Measurements from ENCODE around the gene LRRC8D. TPM values are rescaled to one million over a fixed set of nuclear protein-coding genes. Genes with fewer than 3 reads are reported as not detected.

Gene LRRC8D
- total and polyA plus RNA-seq, 9 of the 15 experiments (the other 6 are each of a cell fraction or from before 2014, with no cell fraction given): 3.4 to 53.9 (median 15.9) TPM

DNA sequence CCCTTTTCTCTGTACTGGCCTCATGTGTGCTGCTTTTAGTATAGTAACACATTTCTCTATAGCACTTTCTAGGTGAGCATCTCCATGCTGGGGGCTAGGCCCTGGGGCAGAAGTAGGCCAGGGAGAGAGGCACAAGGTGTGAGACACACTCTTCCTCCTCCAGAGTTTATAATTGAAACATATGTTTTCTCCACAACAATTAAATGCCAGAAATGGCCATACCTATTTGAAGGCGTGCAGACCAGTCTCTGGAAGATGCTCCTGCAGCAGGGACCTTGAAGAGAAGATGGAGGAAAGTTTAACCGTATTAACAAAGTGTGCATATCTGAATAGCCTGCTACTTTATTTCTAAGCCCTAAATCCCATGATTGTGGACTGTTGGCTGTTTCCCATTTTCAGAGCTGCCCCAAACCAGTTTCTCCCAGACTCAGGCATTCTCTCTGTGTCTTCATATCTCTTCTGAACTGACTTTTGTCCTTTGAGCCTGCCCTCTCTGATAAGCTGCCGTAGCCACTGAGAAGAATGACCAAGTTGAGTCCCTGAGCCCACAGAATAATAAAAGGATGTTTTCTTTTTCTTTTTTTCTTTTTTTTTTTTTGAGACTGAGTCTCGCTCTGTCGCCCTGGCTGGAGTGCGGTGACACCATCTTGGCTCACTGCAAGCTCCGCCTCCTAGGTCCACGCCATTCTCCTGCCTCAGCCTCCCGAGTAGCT, 81.3 kb downstream of the LRRC8D start (continued):
- peak in 2 of 3 experiments; percentile 53 to 80 for TF ChIP-seq YY1 (IDR thresholded peaks at IDR 0.05; ENCODE audit: borderline replicate concordance in 1 of 3, control insufficient read depth in 1 of 3, extremely low read depth in 1 of 3, insufficient read depth in 3 of 3, insufficient read length in 1 of 3, insufficient replicate concordance in 2 of 3, low read depth in 1 of 3, low read length in 2 of 3)
- TF ChIP-seq CREBBP (IDR thresholded peaks at IDR 0.05; ENCODE audit: low read depth, low read length): no peak
- no peak for TF ChIP-seq NFIX (CRISPR knock-in tag; IDR thresholded peaks at IDR 0.05; ENCODE audit: low read depth)
- no peak for TF ChIP-seq PBX2 (CRISPR knock-in tag; IDR thresholded peaks at IDR 0.05; ENCODE audit: low read depth)
- no peak for TF ChIP-seq PBX2 (tag; conservative IDR thresholded peaks at IDR 0.05; ENCODE audit: low read depth)
- peak; percentile 65 for TF ChIP-seq CREM (IDR thresholded peaks at IDR 0.05; ENCODE audit: low read depth)
- TF ChIP-seq MBD2 (IDR thresholded peaks at IDR 0.05; ENCODE audit: borderline replicate concordance, low read depth): 0 out of 2 replicates have a peak, but pooled peaks have one; percentile 45
- TF ChIP-seq ZC3H8 (IDR thresholded peaks at IDR 0.05): no peak
- TF ChIP-seq COPS2 (conservative IDR thresholded peaks at IDR 0.05): no peak
- TF ChIP-seq RBM22 (IDR thresholded peaks at IDR 0.05; ENCODE audit: low read depth, low read length, poor library complexity, severe bottlenecking): no peak
- no peak for TF ChIP-seq ZNF695 (CRISPR knock-in tag; IDR thresholded peaks at IDR 0.05)
- no peak for TF ChIP-seq RAD51 (IDR thresholded peaks at IDR 0.05; ENCODE audit: borderline replicate concordance, low read depth)
- TF ChIP-seq MYBL2 (IDR thresholded peaks at IDR 0.05; ENCODE audit: low read depth): no peak
- no peak for TF ChIP-seq MYBL2 (CRISPR knock-in tag; IDR thresholded peaks at IDR 0.05; ENCODE audit: borderline replicate concordance)
- TF ChIP-seq, protein P1, sequence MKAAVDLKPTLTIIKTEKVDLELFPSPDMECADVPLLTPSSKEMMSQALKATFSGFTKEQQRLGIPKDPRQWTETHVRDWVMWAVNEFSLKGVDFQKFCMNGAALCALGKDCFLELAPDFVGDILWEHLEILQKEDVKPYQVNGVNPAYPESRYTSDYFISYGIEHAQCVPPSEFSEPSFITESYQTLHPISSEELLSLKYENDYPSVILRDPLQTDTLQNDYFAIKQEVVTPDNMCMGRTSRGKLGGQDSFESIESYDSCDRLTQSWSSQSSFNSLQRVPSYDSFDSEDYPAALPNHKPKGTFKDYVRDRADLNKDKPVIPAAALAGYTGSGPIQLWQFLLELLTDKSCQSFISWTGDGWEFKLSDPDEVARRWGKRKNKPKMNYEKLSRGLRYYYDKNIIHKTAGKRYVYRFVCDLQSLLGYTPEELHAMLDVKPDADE (conservative IDR thresholded peaks at IDR 0.05; ENCODE audit: control insufficient read depth, low read depth, low read length): no peak
- TF ChIP-seq BRF1 (IDR thresholded peaks at IDR 0.05; ENCODE audit: borderline replicate concordance, extremely low read depth, insufficient read length): no peak
- no peak for TF ChIP-seq NELFE (IDR thresholded peaks at IDR 0.05; ENCODE audit: insufficient read depth, insufficient read length)
- TF ChIP-seq, protein P2, sequence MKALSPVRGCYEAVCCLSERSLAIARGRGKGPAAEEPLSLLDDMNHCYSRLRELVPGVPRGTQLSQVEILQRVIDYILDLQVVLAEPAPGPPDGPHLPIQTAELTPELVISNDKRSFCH (CRISPR knock-in tag; IDR thresholded peaks at IDR 0.05): no peak
- TF ChIP-seq, protein P2 (tag; IDR thresholded peaks at IDR 0.05): no peak
- no peak for TF ChIP-seq MED1 (CRISPR knock-in tag; IDR thresholded peaks at IDR 0.05; ENCODE audit: borderline replicate concordance)
